HepG2 (cell line): ENCODE data around the gene FOXJ2. TPM values are rescaled to one million over a fixed set of nuclear protein-coding genes. Genes with fewer than 3 reads are reported as not detected.
A peak's percentile ranks its signal among the peaks of the same experiment; 100 is the strongest.

ENCODE experiments used
- CREM ChIP-seq, 2 experiments: sonication (generic) in 1 of 2; formaldehyde crosslinking in 1 of 2; IDR thresholded peaks; 2 replicates each; pipeline versions ENCODE4 v1.4.0 to v1.6.1; 2016 to 2020; ENCODE audit warnings: antibody characterized with exemption in 1 of 2, mild to moderate bottlenecking in 1 of 2, missing genetic modification reagents in 1 of 2
- FOXK1 ChIP-seq: sonication (generic); formaldehyde crosslinking; IDR thresholded peaks from 2 replicates; pipeline ENCODE4 v1.4.0; 2020; ENCODE audit warnings: low read depth, missing genetic modification reagents, borderline replicate concordance
- GATAD1 ChIP-seq: IDR thresholded peaks from 2 replicates; pipeline ENCODE4 v1.6.1; 2016; ENCODE audit warnings: missing genetic modification reagents, missing compliant biosample characterization
- JUN ChIP-seq: sonication (generic); formaldehyde crosslinking; IDR thresholded peaks from 2 replicates; pipeline ENCODE4 v1.4.0; 2020; ENCODE audit warnings: mild to moderate bottlenecking, missing genetic modification reagents
- LCORL ChIP-seq, 2 experiments: fragments of 450-650 bp in 1 of 2; sonication (generic) in 1 of 2; formaldehyde crosslinking in 1 of 2; IDR thresholded peaks; 2 replicates each; pipeline versions ENCODE4 v1.5.0 to v1.6.1; 2017 to 2020; ENCODE audit warnings: antibody characterized with exemption in 1 of 2, missing genetic modification reagents in 1 of 2
- MIER3 ChIP-seq: IDR thresholded peaks from 2 replicates; pipeline ENCODE4 v1.6.1; 2016; ENCODE audit warnings: missing compliant biosample characterization, borderline replicate concordance
- MLX ChIP-seq: IDR thresholded peaks from 2 replicates; pipeline ENCODE4 v1.6.1; 2016
- NAIF1 ChIP-seq: sonication (generic); formaldehyde crosslinking; IDR thresholded peaks from 2 replicates; pipeline ENCODE4 v1.5.0; 2020; ENCODE audit warnings: mild to moderate bottlenecking, missing genetic modification reagents, borderline replicate concordance
- ONECUT2 ChIP-seq: sonication (generic); formaldehyde crosslinking; IDR thresholded peaks from 2 replicates; pipeline ENCODE4 v1.4.0; 2020; ENCODE audit warnings: missing genetic modification reagents
- POLR2AphosphoS2 ChIP-seq: IDR thresholded peaks from 2 replicates; pipeline ENCODE4 v1.6.1; 2011; ENCODE audit warnings: low read depth, low read length, improper control_type of control experiment
- REL ChIP-seq: sonication (generic); formaldehyde crosslinking; conservative IDR thresholded peaks from 2 replicates; pipeline ENCODE4 v1.8.0; 2022; ENCODE audit warnings: mild to moderate bottlenecking, missing genetic modification reagents, moderate library complexity
- SAP130 ChIP-seq: IDR thresholded peaks from 2 replicates; pipeline ENCODE4 v1.6.1; 2016; ENCODE audit warnings: low read depth
- SP4 ChIP-seq: sonication (generic); formaldehyde crosslinking; IDR thresholded peaks from 2 replicates; pipeline ENCODE4 v1.8.1; 2023; ENCODE audit warnings: mild to moderate bottlenecking, missing genetic modification reagents
- SUZ12 ChIP-seq: fragments of 150-350 bp; IDR thresholded peaks from 2 replicates; pipeline ENCODE4 v1.6.1; 2014; ENCODE audit warnings: low read depth, low read length
- TOPORS ChIP-seq: sonication (generic); formaldehyde crosslinking; IDR thresholded peaks from 2 replicates; pipeline ENCODE4 v1.8.0; 2023; ENCODE audit warnings: mild to moderate bottlenecking, missing genetic modification reagents
- ZNF317 ChIP-seq: sonication (generic); formaldehyde crosslinking; IDR thresholded peaks from 2 replicates; pipeline ENCODE4 v1.5.0; 2020; ENCODE audit warnings: mild to moderate bottlenecking, missing genetic modification reagents
- ZNF414 ChIP-seq: sonication (generic); formaldehyde crosslinking; IDR thresholded peaks from 2 replicates; pipeline ENCODE4 v1.5.0; 2020; ENCODE audit warnings: missing genetic modification reagents
- ZNF496 ChIP-seq: sonication (generic); formaldehyde crosslinking; IDR thresholded peaks from 2 replicates; pipeline ENCODE4 v1.8.1; 2023; ENCODE audit warnings: mild to moderate bottlenecking, moderate library complexity, missing genetic modification reagents; ENCODE audit not compliant: insufficient replicate concordance
- ZNF530 ChIP-seq: sonication (generic); formaldehyde crosslinking; IDR thresholded peaks from 2 replicates; pipeline ENCODE4 v1.5.0; 2020; ENCODE audit warnings: low read depth, mild to moderate bottlenecking, missing genetic modification reagents
- ZNF775 ChIP-seq: sonication (generic); formaldehyde crosslinking; IDR thresholded peaks from 2 replicates; pipeline ENCODE4 v1.4.0; 2020; ENCODE audit warnings: missing genetic modification reagents, mild to moderate bottlenecking, moderate library complexity, borderline replicate concordance
- ZNF800 ChIP-seq: sonication (generic); formaldehyde crosslinking; IDR thresholded peaks from 2 replicates; pipeline ENCODE4 v1.4.0; 2020; ENCODE audit warnings: missing genetic modification reagents
- polyA plus RNA-seq, 8 experiments: library from polyadenylated mRNA; depleted of rRNA in 3 of 8; stranded (reverse) in 7 of 8; unstranded in 1 of 8; fragments of >200 nt; fragmentation: Illumina TruSeq in 4 of 8; extraction: Trizol in 4 of 8; gene quantifications; 2 replicates each; pipeline versions ENCODE4 v1.2.1 to v1.2.3, GENCODE V29; 2011 to 2016; ENCODE audit warnings: low read depth in 4 of 8, missing spikeins in 1 of 8, mixed read lengths in 1 of 8; ENCODE audit not compliant: insufficient read depth in 1 of 8
- total RNA-seq, 5 experiments: library from RNA; depleted of rRNA; stranded (reverse); fragments of >200 nt; fragmentation: Illumina TruSeq; extraction: Trizol; gene quantifications; 2 replicates each; pipeline ENCODE4 v1.2.3, GENCODE V29; 2016; ENCODE audit warnings: low read depth in 1 of 5
- TF ChIP-seq, protein P1 (sequence below): sonication (generic); formaldehyde crosslinking; IDR thresholded peaks from 2 replicates; pipeline ENCODE4 v1.4.0; 2020; ENCODE audit warnings: missing genetic modification reagents
- TF ChIP-seq, protein P2 (sequence below): sonication (generic); formaldehyde crosslinking; conservative IDR thresholded peaks from 2 replicates; pipeline ENCODE4 v1.8.1; 2023; ENCODE audit warnings: missing genetic modification reagents

The FOXJ2 gene
- total and polyA plus RNA-seq, 2 of the 13 experiments (the other 11 are each of a cell fraction or from before 2014, with no cell fraction given), result 2.2 to 2.9 TPM

DNA sequence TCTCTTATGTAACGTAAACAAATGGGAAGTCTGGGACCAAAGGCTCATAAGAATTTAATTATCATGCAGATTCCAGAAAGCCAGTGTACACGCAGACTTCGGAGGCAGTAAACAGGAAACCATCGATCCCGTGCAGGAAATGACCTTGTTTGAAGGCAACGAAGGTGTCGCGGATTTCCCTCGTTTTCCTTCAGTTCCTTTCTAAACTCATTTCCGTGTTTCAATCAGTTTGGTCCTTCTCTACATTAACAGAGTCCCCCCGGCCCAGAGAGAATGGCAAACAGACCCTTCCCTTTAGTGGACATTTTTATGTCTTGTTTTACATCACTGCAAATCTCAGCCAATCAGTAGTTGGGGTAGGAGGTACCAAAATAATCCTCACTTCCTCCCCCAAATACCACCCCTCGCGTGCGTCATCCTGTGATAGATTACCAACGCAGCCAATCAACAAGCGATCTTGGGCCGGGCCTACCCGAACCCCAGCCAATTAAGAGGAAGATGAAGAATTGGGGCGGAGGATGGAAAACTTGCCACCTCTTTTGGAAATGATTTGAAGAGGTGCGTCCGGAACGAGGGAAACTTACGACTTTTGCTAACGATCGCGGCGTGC is 6.1 kb upstream of the FOXJ2 start (continued):
- TF ChIP-seq ZNF496 (CRISPR knock-in tag) (no peak), TOPORS (peak; percentile 14; the same call in 1 of the 2 replicates), GATAD1 (peak; percentile 61), NAIF1 (CRISPR knock-in tag) (no peak), FOXK1 (CRISPR knock-in tag) (peak; percentile 67; the same call in 1 of the 2 replicates), MLX (CRISPR knock-in tag) (0 out of 2 replicates have a peak, but pooled peaks have one; percentile 30), ZNF530 (CRISPR knock-in tag) (no peak), ZNF775 (CRISPR knock-in tag) (no peak), ZNF414 (CRISPR knock-in tag) (no peak; the same call in 1 of the 2 replicates), CREM (IDR thresholded peaks at IDR 0.05) (peak; percentile 89), CREM (CRISPR knock-in tag; IDR thresholded peaks at IDR 0.05) (no peak), ONECUT2 (CRISPR knock-in tag) (0 out of 2 replicates have a peak, but pooled peaks have one; percentile 50), POLR2AphosphoS2 (no peak), JUN (0 out of 2 replicates have a peak, but pooled peaks have one; percentile 30), SAP130 (CRISPR knock-in tag) (no peak), ZNF317 (CRISPR knock-in tag) (0 out of 2 replicates have a peak, but pooled peaks have one; percentile 16), SUZ12 (no peak), REL (CRISPR knock-in tag) (no peak), MIER3 (0 out of 2 replicates have a peak, but pooled peaks have one; percentile 16), LCORL (IDR thresholded peaks at IDR 0.05) (peak; percentile 86), LCORL (CRISPR knock-in tag; IDR thresholded peaks at IDR 0.05) (no peak), ZNF800 (CRISPR knock-in tag) (0 out of 2 replicates have a peak, but pooled peaks have one; percentile 52), SP4 (CRISPR knock-in tag) (peak; percentile 71; the same call in 1 of the 2 replicates)
- TF ChIP-seq, protein P1, sequence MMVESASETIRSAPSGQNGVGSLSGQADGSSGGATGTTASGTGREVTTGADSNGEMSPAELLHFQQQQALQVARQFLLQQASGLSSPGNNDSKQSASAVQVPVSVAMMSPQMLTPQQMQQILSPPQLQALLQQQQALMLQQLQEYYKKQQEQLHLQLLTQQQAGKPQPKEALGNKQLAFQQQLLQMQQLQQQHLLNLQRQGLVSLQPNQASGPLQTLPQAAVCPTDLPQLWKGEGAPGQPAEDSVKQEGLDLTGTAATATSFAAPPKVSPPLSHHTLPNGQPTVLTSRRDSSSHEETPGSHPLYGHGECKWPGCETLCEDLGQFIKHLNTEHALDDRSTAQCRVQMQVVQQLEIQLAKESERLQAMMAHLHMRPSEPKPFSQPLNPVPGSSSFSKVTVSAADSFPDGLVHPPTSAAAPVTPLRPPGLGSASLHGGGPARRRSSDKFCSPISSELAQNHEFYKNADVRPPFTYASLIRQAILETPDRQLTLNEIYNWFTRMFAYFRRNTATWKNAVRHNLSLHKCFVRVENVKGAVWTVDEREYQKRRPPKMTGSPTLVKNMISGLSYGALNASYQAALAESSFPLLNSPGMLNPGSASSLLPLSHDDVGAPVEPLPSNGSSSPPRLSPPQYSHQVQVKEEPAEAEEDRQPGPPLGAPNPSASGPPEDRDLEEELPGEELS (CRISPR knock-in tag), result peak; percentile 90
- TF ChIP-seq, protein P2, sequence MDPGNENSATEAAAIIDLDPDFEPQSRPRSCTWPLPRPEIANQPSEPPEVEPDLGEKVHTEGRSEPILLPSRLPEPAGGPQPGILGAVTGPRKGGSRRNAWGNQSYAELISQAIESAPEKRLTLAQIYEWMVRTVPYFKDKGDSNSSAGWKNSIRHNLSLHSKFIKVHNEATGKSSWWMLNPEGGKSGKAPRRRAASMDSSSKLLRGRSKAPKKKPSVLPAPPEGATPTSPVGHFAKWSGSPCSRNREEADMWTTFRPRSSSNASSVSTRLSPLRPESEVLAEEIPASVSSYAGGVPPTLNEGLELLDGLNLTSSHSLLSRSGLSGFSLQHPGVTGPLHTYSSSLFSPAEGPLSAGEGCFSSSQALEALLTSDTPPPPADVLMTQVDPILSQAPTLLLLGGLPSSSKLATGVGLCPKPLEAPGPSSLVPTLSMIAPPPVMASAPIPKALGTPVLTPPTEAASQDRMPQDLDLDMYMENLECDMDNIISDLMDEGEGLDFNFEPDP (CRISPR knock-in tag), result no peak
